HG03060 (cell line): ENCODE data around the gene MRPL33.

ENCODE experiments used
- ATAC-seq: cut with Tn5 transposase; IDR thresholded peaks from one replicate; pipeline ENCODE4 v1.9.1; 2021; ENCODE audit warnings: low read depth, moderate number of reproducible peaks; ENCODE audit not compliant: unreplicated experiment

The MRPL33 gene

GRCh38 chr2:27806311-27807059 is 35.0 kb downstream of the MRPL33 start:
- ATAC-seq, result no peak

GRCh38 chr2:27807476-27807875 is 36.0 kb downstream of the MRPL33 start:
- no peak for ATAC-seq

- ATAC-seq, result no peak
Observed at GRCh38 chr2:27808418-27808817, 36.9 kb downstream of the MRPL33 start.

- ATAC-seq, result no peak
Observed at GRCh38 chr2:27808984-27809383, 37.5 kb downstream of the MRPL33 start.

GRCh38 chr2:27809761-27810241 is 38.3 kb downstream of the MRPL33 start:
- no peak for ATAC-seq

- no peak for ATAC-seq
Observed at GRCh38 chr2:27810455-27810854, 38.9 kb downstream of the MRPL33 start.

- no peak for ATAC-seq
Observed at GRCh38 chr2:27811768-27812167, 40.2 kb downstream of the MRPL33 start.

GRCh38 chr2:27814758-27815157 is 43.2 kb downstream of the MRPL33 start:
- ATAC-seq, result no peak

GRCh38 chr2:27815860-27816438 is 44.4 kb downstream of the MRPL33 start:
- no peak for ATAC-seq

GRCh38 chr2:27822049-27822448 is 50.5 kb downstream of the MRPL33 start:
- no peak for ATAC-seq

GRCh38 chr2:27823135-27823534 is 51.6 kb downstream of the MRPL33 start:
- no peak for ATAC-seq

- no peak for ATAC-seq
Observed at GRCh38 chr2:27823569-27823968, 52.0 kb downstream of the MRPL33 start.

GRCh38 chr2:27824401-27824800 is 52.9 kb downstream of the MRPL33 start:
- no peak for ATAC-seq

GRCh38 chr2:27828305-27828704 is 56.8 kb downstream of the MRPL33 start:
- no peak for ATAC-seq
